DOHH2 (cell line): Measurements from ENCODE around the gene XKR8.

ENCODE experiments used
- EZH2phosphoT487 ChIP-seq: fragments of 200-600 bp; sonication (generic); IDR thresholded peaks from 2 replicates; pipeline ENCODE4 v1.6.1; 2017; ENCODE audit warnings: borderline replicate concordance, mild to moderate bottlenecking, antibody characterized with exemption, low read length, moderate library complexity, mixed read lengths
- TF ChIP-seq, protein P1 (sequence below): fragments of 200-600 bp; sonication (generic); IDR thresholded peaks from one replicate; pipeline ENCODE4 v1.5.1; 2014; ENCODE audit warnings: antibody characterized with exemption, mild to moderate bottlenecking, low read depth, low read length; ENCODE audit not compliant: poor library complexity, severe bottlenecking

DNA sequence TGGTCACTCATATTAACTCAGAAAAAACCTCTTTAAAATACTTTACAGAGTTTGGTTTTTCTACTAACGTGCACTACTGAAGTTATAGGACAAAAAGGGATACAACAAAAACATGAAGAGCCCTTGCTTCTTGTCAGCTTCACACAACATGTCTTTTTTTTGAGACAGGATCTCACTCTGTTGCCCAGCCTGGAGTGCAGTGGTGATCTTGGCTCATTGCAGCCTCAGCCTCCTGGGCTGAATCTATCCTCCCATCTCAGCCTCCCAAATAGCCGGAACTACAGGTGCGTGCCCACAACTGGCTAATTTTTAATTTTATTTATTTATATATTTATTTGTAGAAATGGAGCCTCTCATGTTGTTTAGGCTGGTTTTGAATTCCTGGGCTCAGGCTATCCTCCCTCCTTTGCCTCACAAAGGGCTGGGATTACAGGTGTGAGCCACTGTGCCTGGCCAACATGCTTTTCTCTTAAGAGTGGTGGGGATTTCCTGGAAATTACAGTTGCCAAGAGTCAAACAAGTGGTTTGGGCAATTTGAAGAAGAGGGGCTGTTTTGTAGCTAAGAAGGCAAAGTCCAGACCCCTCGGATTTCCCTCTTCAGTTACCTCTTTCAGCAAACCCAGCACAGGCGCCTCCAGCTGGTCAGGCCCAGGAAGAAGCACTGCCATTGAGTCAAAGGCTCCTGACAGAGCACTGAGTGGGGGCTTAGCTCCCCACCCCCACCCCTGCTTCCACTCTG, 31.4 kb upstream of the XKR8 start:
- TF ChIP-seq, protein P1, sequence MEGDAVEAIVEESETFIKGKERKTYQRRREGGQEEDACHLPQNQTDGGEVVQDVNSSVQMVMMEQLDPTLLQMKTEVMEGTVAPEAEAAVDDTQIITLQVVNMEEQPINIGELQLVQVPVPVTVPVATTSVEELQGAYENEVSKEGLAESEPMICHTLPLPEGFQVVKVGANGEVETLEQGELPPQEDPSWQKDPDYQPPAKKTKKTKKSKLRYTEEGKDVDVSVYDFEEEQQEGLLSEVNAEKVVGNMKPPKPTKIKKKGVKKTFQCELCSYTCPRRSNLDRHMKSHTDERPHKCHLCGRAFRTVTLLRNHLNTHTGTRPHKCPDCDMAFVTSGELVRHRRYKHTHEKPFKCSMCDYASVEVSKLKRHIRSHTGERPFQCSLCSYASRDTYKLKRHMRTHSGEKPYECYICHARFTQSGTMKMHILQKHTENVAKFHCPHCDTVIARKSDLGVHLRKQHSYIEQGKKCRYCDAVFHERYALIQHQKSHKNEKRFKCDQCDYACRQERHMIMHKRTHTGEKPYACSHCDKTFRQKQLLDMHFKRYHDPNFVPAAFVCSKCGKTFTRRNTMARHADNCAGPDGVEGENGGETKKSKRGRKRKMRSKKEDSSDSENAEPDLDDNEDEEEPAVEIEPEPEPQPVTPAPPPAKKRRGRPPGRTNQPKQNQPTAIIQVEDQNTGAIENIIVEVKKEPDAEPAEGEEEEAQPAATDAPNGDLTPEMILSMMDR = peak; percentile 21
- TF ChIP-seq EZH2phosphoT487 = no peak
